ENCODE data around the gene CHP1. TPM values are rescaled to one million over a fixed set of nuclear protein-coding genes. Genes with fewer than 3 reads are reported as not detected.
"Not testable (repeated sequence)": the region's sequence is repeated elsewhere in the genome, so short reads cannot be mapped to it uniquely, and the experiment has no call there.

CHP1 gene
- polyA plus RNA-seq, 2 of the 4 experiments (the other 2 are of a cell fraction), result 115 to 138 TPM

DNA sequence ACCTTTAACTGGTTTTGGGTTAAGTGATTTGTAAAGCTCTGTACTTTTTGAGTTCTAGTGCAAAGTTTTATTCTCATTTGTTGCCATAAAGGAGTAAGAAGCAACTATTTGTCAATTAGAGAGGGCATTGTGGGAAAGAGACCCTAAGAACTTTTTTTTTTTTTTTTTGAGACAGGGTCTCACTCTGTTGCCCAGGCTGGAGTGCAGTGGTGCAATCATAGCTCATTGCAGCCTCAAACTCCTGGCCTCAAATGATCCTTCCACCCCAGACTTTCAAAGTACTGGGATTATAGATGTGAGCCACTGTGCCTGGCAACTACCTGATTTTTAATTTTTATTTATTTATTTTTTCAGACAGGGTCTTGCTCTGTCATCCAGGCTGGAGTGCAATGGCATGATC, 4.9 kb downstream of the CHP1 start:
- TF ChIP-seq, protein P1, sequence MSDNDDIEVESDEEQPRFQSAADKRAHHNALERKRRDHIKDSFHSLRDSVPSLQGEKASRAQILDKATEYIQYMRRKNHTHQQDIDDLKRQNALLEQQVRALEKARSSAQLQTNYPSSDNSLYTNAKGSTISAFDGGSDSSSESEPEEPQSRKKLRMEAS (IDR thresholded peaks at IDR 0.05), result no peak
- TF ChIP-seq HOXB5 (CRISPR knock-in tag; IDR thresholded peaks at IDR 0.05) (no peak), EP300 (IDR thresholded peaks at IDR 0.05) (no peak), RAD21 (conservative IDR thresholded peaks at IDR 0.05 in 1 of 2, IDR thresholded peaks at IDR 0.05 in 1 of 2) (no peak), E2F6 (IDR thresholded peaks at IDR 0.05; ENCODE audit: borderline replicate concordance, low read depth) (no peak), JUN (IDR thresholded peaks at IDR 0.05) (no peak), POLR2A (IDR thresholded peaks at IDR 0.05; ENCODE audit: low read length) (no peak), RARB (CRISPR knock-in tag; IDR thresholded peaks at IDR 0.05) (no peak)
- no peak overlapping the region for H3K4me3 ChIP-seq
- ChIA-PET POLR2A (no interaction called here), CTCF (no interaction called here)
- H3K9me3 ChIP-seq, result no peaks in the 10 kb centered on the region
- no peak overlapping the region for H3K4me2 ChIP-seq
- no peak for DNase-seq (ENCODE audit: low read depth in 1 of 2, low spot score in 1 of 2)
- no peak for ATAC-seq
- peaks cover 30% of the 10 kb centered on the region for H3K4me1 ChIP-seq
- FAIRE-seq, result no peak
- H3K27ac ChIP-seq, result no peak overlapping the region

DNA sequence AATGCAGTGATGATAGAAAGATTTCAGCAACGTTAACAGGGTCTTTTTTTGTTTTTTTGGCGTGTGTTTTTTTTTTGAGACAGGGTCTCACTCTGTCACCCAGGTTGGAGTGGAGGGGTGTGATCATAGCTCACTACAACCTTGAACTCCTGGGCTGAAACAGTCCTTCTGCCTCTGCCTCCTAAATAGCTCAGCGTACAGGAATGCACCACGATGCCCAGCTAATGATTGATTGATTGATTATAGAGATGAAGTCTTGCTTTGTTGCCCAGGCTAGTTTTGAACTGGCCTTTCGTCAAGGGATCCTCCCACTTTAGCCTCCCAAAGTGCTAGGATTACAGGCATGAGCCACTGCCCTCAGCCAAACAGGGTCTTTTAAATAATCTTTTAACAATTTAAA, 7.0 kb downstream of the CHP1 start:
- TF ChIP-seq HEYL (CRISPR knock-in tag; IDR thresholded peaks at IDR 0.05), result no peak
- TF ChIP-seq MAFK (IDR thresholded peaks at IDR 0.05; ENCODE audit: partially characterized antibody), result no peak
- no peak for TF ChIP-seq FOXS1 (CRISPR knock-in tag; IDR thresholded peaks at IDR 0.05)
- TF ChIP-seq CEBPB (IDR thresholded peaks at IDR 0.05), result no peak
- TF ChIP-seq HOXB13 (CRISPR knock-in tag; IDR thresholded peaks at IDR 0.05; ENCODE audit: low read depth), result no peak
- no peak for TF ChIP-seq JUNB (IDR thresholded peaks at IDR 0.05)
- Histone ChIP-seq H3K4me1 (peaks cover 40% of the 10 kb centered on the region), H3K9me3 (no peaks in the 10 kb centered on the region), H3K4me3 (no peak overlapping the region), H3K4me2 (no peak overlapping the region), H3K27ac (no peak overlapping the region)
- DNase-seq (ENCODE audit: low read depth in 1 of 2, low spot score in 1 of 2) (no peak), FAIRE-seq (no peak), ATAC-seq (no peak)
- 75% methylated on average over 5 of the region's 5 CpGs for WGBS (ENCODE audit: missing lambda C conversion rate)
- ChIA-PET POLR2A (interaction anchor here (1.4 kb wide), 1 partner anchor 94 kb away, joined by 3 read pairs; the partner anchor contains the start of genes NUSAP1 and OIP5), CTCF (interaction anchor here (1.2 kb wide), 1 partner anchor 11 kb away, joined by 5 read pairs; no protein-coding TSS in a partner anchor)

GRCh38 chr15:41241221-41241964, 10.3 kb downstream of the CHP1 start:
- Histone ChIP-seq H3K4me2 (peak overlapping the region; percentile 64), H3K4me3 (no peak overlapping the region), H3K4me1 (peaks cover 24% of the 10 kb centered on the region), H3K27ac (peak overlapping the region; percentile 67 to 68; a peak in 5 of 6 replicates), H3K9me3 (no peaks in the 10 kb centered on the region)
- TF ChIP-seq EHMT2 (IDR thresholded peaks at IDR 0.05; ENCODE audit: low read depth) (no peak), POLR2AphosphoS2 (conservative IDR thresholded peaks at IDR 0.05; ENCODE audit: low read length) (no peak), CBX2 (IDR thresholded peaks at IDR 0.05; ENCODE audit: borderline replicate concordance, low read depth) (no peak), CBX8 (IDR thresholded peaks at IDR 0.05) (no peak), KDM5A (IDR thresholded peaks at IDR 0.05) (no peak), MAFK (IDR thresholded peaks at IDR 0.05; ENCODE audit: partially characterized antibody) (no peak), CEBPB (IDR thresholded peaks at IDR 0.05) (no peak), EHF (CRISPR knock-in tag; IDR thresholded peaks at IDR 0.05) (no peak), CHD2 (IDR thresholded peaks at IDR 0.05; ENCODE audit: low read length, partially characterized antibody) (no peak), ZFP36 (IDR thresholded peaks at IDR 0.05; ENCODE audit: borderline replicate concordance, partially characterized antibody) (no peak)
- TF ChIP-seq, protein P1 (IDR thresholded peaks at IDR 0.05), result no peak
- TF ChIP-seq, protein P2, sequence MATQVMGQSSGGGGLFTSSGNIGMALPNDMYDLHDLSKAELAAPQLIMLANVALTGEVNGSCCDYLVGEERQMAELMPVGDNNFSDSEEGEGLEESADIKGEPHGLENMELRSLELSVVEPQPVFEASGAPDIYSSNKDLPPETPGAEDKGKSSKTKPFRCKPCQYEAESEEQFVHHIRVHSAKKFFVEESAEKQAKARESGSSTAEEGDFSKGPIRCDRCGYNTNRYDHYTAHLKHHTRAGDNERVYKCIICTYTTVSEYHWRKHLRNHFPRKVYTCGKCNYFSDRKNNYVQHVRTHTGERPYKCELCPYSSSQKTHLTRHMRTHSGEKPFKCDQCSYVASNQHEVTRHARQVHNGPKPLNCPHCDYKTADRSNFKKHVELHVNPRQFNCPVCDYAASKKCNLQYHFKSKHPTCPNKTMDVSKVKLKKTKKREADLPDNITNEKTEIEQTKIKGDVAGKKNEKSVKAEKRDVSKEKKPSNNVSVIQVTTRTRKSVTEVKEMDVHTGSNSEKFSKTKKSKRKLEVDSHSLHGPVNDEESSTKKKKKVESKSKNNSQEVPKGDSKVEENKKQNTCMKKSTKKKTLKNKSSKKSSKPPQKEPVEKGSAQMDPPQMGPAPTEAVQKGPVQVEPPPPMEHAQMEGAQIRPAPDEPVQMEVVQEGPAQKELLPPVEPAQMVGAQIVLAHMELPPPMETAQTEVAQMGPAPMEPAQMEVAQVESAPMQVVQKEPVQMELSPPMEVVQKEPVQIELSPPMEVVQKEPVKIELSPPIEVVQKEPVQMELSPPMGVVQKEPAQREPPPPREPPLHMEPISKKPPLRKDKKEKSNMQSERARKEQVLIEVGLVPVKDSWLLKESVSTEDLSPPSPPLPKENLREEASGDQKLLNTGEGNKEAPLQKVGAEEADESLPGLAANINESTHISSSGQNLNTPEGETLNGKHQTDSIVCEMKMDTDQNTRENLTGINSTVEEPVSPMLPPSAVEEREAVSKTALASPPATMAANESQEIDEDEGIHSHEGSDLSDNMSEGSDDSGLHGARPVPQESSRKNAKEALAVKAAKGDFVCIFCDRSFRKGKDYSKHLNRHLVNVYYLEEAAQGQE (IDR thresholded peaks at IDR 0.05), result no peak
- TF ChIP-seq, protein P3, sequence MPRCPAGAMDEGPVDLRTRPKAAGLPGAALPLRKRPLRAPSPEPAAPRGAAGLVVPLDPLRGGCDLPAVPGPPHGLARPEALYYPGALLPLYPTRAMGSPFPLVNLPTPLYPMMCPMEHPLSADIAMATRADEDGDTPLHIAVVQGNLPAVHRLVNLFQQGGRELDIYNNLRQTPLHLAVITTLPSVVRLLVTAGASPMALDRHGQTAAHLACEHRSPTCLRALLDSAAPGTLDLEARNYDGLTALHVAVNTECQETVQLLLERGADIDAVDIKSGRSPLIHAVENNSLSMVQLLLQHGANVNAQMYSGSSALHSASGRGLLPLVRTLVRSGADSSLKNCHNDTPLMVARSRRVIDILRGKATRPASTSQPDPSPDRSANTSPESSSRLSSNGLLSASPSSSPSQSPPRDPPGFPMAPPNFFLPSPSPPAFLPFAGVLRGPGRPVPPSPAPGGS (IDR thresholded peaks at IDR 0.05), result no peak
- ChIA-PET POLR2A (no interaction called here), CTCF (interaction anchor here (0.8 to 2.4 kb wide), 4 partner anchors 8 to 338 kb away, joined by 3 to 15 read pairs (median 5); partner anchors contain the start of genes CHP1 and EXD1)
- DNase-seq (ENCODE audit: low read depth in 1 of 2, low spot score in 1 of 2), result no peak
- FAIRE-seq, result no peak
- 53% methylated on average over 3 of the region's 6 CpGs for WGBS (ENCODE audit: missing lambda C conversion rate)
- no peak; a peak in 2 of 6 replicates for ATAC-seq

DNA sequence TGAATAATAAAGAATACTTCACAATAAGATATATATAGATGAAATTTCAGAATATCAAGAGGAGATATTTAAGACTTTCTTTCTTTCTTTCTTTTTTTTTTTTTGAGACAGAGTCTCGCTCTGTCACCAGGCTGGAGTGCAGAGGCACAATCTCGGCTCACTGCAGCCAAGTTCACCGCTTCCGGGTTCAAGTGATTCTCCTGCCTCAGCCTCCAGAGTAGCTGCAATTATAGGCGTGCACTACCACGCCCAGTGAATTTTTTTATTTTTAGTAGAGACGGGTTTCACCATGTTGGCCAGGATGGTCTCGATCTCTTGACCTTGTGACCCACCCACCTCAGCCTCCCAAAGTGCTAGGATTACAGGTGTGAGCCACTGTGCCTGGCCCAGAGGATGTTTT, 19.7 kb downstream of the CHP1 start:
- 53% methylated on average over 8 of the region's 8 CpGs for WGBS (ENCODE audit: missing lambda C conversion rate)
- FAIRE-seq; DNase-seq (ENCODE audit: low read depth in 1 of 2, low spot score in 1 of 2); ATAC-seq; H3K9me3 ChIP-seq; H3K4me3 ChIP-seq; POLR2A ChIA-PET: not testable (repeated sequence)
- CTCF ChIA-PET, result interaction anchor here (0.6 kb wide), 1 partner anchor 31 kb away, joined by 3 read pairs; no protein-coding TSS in a partner anchor
- Histone ChIP-seq H3K4me2 (peak overlapping the region; percentile 71), H3K4me1 (peaks cover 68% of the 10 kb centered on the region), H3K27ac (peak overlapping the region; percentile 94 to 97)
